Brain microvascular endothelial cell (primary cell): ENCODE results near the gene SLC24A3.

ENCODE experiments used
- DNase-seq: peaks from one replicate; pipeline ENCODE4 v3.0.0-alpha.2; 2020
- H3K27ac ChIP-seq: fragments of 250-450 bp; sonication (Bioruptor Pico); 2 replicates; pipeline ENCODE4 v1.5.1; 2020; ENCODE audit warnings: mild to moderate bottlenecking, moderate library complexity
- H3K27me3 ChIP-seq: fragments of 250-450 bp; sonication (Bioruptor Pico); replicated peaks from 2 replicates; pipeline ENCODE4 v1.5.1; 2020; ENCODE audit warnings: mild to moderate bottlenecking
- H3K36me3 ChIP-seq: fragments of 250-450 bp; sonication (Bioruptor Pico); replicated peaks from 2 replicates; pipeline ENCODE4 v1.5.1; 2020; ENCODE audit warnings: mild to moderate bottlenecking
- H3K4me3 ChIP-seq: 2 replicates; pipeline ENCODE4 v1.5.1; 2011; ENCODE audit warnings: low read depth, mild to moderate bottlenecking, control low read depth, low read length, moderate library complexity
- CTCF ChIP-seq: IDR thresholded peaks from 2 replicates; pipeline ENCODE4 v1.5.1; 2011; ENCODE audit warnings: low read depth, mild to moderate bottlenecking, moderate library complexity, low read length, control low read depth, inconsistent platforms; ENCODE audit errors: missing control alignments
- in situ Hi-C: cut with HindIII; loops from 2 replicates; pipeline ENCODE4 v1.10.0; 2017; ENCODE audit warnings: low sequenced_read_pairs, low pct_ligation_motif_present

SLC24A3 gene

GRCh38 chr20:19301142-19301541 is 88.7 kb downstream of the SLC24A3 start:
- no peak overlapping the region for H3K27ac ChIP-seq
- no peak for TF ChIP-seq CTCF
- no peak overlapping the region for H3K4me3 ChIP-seq
- no peaks in the 10 kb centered on the region for H3K27me3 ChIP-seq
- DNase-seq = no peak
- H3K36me3 ChIP-seq = no peaks in the 10 kb centered on the region
- in situ Hi-C loops = no loop called here

GRCh38 chr20:19301843-19302242 is 89.4 kb downstream of the SLC24A3 start:
- no peak overlapping the region for H3K4me3 ChIP-seq
- no peak for DNase-seq
- in situ Hi-C loops = no loop called here
- TF ChIP-seq CTCF = no peak
- no peaks in the 10 kb centered on the region for H3K36me3 ChIP-seq
- no peak overlapping the region for H3K27ac ChIP-seq
- H3K27me3 ChIP-seq = no peaks in the 10 kb centered on the region

GRCh38 chr20:19302714-19303113 is 90.3 kb downstream of the SLC24A3 start:
- Histone ChIP-seq H3K4me3 (no peak overlapping the region), H3K36me3 (no peaks in the 10 kb centered on the region), H3K27ac (no peak overlapping the region), H3K27me3 (no peaks in the 10 kb centered on the region)
- DNase-seq = no peak
- in situ Hi-C loops = no loop called here
- TF ChIP-seq CTCF = no peak

GRCh38 chr20:19304389-19304788 is 91.9 kb downstream of the SLC24A3 start:
- Histone ChIP-seq H3K27me3 (no peaks in the 10 kb centered on the region), H3K27ac (no peak overlapping the region), H3K4me3 (no peak overlapping the region), H3K36me3 (no peaks in the 10 kb centered on the region)
- no peak for TF ChIP-seq CTCF
- in situ Hi-C loops = no loop called here
- DNase-seq = no peak

- TF ChIP-seq CTCF = no peak
Observed at GRCh38 chr20:19304886-19305415, 92.5 kb downstream of the SLC24A3 start.

GRCh38 chr20:19308146-19308545 is 95.7 kb downstream of the SLC24A3 start:
- TF ChIP-seq CTCF = no peak
- in situ Hi-C loops = no loop called here
- no peak overlapping the region for H3K27ac ChIP-seq

More at GRCh38 chr20:19304886-19305415, 92.5 kb downstream of the SLC24A3 start:
- no peak for DNase-seq
- Histone ChIP-seq H3K27me3 (no peaks in the 10 kb centered on the region), H3K27ac (no peak overlapping the region), H3K36me3 (no peaks in the 10 kb centered on the region), H3K4me3 (no peak overlapping the region)
- in situ Hi-C loops = no loop called here

More at GRCh38 chr20:19308146-19308545, 95.7 kb downstream of the SLC24A3 start:
- Histone ChIP-seq H3K36me3 (no peaks in the 10 kb centered on the region), H3K4me3 (no peak overlapping the region), H3K27me3 (no peaks in the 10 kb centered on the region)
- DNase-seq = no peak
